Hepatocyte (in vitro differentiated cells): ENCODE results near the gene PHF20. TPM values are rescaled to one million over a fixed set of nuclear protein-coding genes. Genes with fewer than 3 reads are reported as not detected.
"Not testable (repeated sequence)": the region's sequence is repeated elsewhere in the genome, so short reads cannot be mapped to it uniquely, and the experiment has no call there.

ENCODE experiments used
- DNase-seq: peaks from one replicate; pipeline ENCODE4 v3.0.0-alpha.2; 2016; ENCODE audit warnings: low spot score
- H2AFZ ChIP-seq: fragments of 200-600 bp; sonication (generic); 2 replicates; pipeline ENCODE4 v1.6.0; 2016; ENCODE audit warnings: antibody characterized with exemption, mild to moderate bottlenecking
- H3K27ac ChIP-seq: fragments of 200-600 bp; sonication (generic); 2 replicates; pipeline ENCODE4 v1.5.1; 2016; ENCODE audit warnings: mild to moderate bottlenecking
- H3K27me3 ChIP-seq: fragments of 200-600 bp; sonication (generic); 2 replicates; pipeline ENCODE4 v1.6.1; 2016
- H3K36me3 ChIP-seq: fragments of 200-600 bp; sonication (generic); replicated peaks from 2 replicates; pipeline ENCODE4 v1.5.1; 2016; ENCODE audit warnings: low read depth; ENCODE audit not compliant: insufficient read depth
- H3K4me1 ChIP-seq: fragments of 200-600 bp; sonication (generic); 2 replicates; pipeline ENCODE4 v1.5.1; 2016; ENCODE audit warnings: mild to moderate bottlenecking, moderate library complexity; ENCODE audit not compliant: insufficient read depth
- H3K4me2 ChIP-seq: fragments of 200-600 bp; sonication (generic); 2 replicates; pipeline ENCODE4 v1.6.0; 2016
- H3K4me3 ChIP-seq: fragments of 200-600 bp; sonication (generic); 2 replicates; pipeline ENCODE4 v1.5.1; 2016; ENCODE audit warnings: mild to moderate bottlenecking
- H3K79me2 ChIP-seq: fragments of 200-600 bp; sonication (generic); 2 replicates; pipeline ENCODE4 v1.6.0; 2017; ENCODE audit warnings: mild to moderate bottlenecking
- H3K9me2 ChIP-seq: fragments of 200-600 bp; sonication (generic); replicated peaks from 2 replicates; pipeline ENCODE4 v1.6.0; 2017; ENCODE audit warnings: mild to moderate bottlenecking; ENCODE audit not compliant: insufficient read depth
- H3K9me3 ChIP-seq: fragments of 200-600 bp; sonication (generic); 2 replicates; pipeline ENCODE4 v1.5.1; 2016; ENCODE audit warnings: low read depth, mild to moderate bottlenecking
- H4K20me1 ChIP-seq: fragments of 200-600 bp; sonication (generic); 2 replicates; pipeline ENCODE4 v1.6.0; 2016; ENCODE audit warnings: mild to moderate bottlenecking; ENCODE audit not compliant: insufficient read depth, poor library complexity, severe bottlenecking
- CTCF ChIP-seq: fragments of 200-600 bp; sonication (generic); IDR thresholded peaks from 2 replicates; pipeline ENCODE4 v1.5.1; 2016; ENCODE audit warnings: antibody characterized with exemption, mild to moderate bottlenecking; ENCODE audit not compliant: poor library complexity
- EZH2 ChIP-seq: fragments of 200-600 bp; sonication (generic); IDR thresholded peaks from 2 replicates; pipeline ENCODE4 v1.6.1; 2016; ENCODE audit warnings: antibody characterized with exemption, mild to moderate bottlenecking, borderline replicate concordance
- EZH2phosphoT487 ChIP-seq: fragments of 200-600 bp; sonication (generic); IDR thresholded peaks from one replicate; pipeline ENCODE4 v1.6.1; 2018; ENCODE audit warnings: antibody characterized with exemption, mild to moderate bottlenecking, low read depth, moderate library complexity; ENCODE audit not compliant: unreplicated experiment, severe bottlenecking
- WGBS: methylation state at CpG from one replicate; pipeline ENCODE4 v1.1.6; 2016; ENCODE audit warnings: low lambda C conversion rate; ENCODE audit errors: missing lambda C conversion rate; 5-methylcytosine and 5-hydroxymethylcytosine counted together
- polyA plus RNA-seq: library from polyadenylated mRNA; unstranded; fragments of >200 nt; fragmentation: Nextera tagmentation; extraction: Ambion mirVana; gene quantifications from 2 replicates; pipeline ENCODE4 v1.2.1, GENCODE V29; 2016
- total RNA-seq: library from RNA; depleted of rRNA; stranded (reverse); fragments of >200 nt; gene quantifications from 2 replicates; pipeline ENCODE4 v1.2.3, GENCODE V29; 2014

PHF20 gene
- total and polyA plus RNA-seq, 2 experiments from 2014 or later = 24.0 to 24.2 TPM

GRCh38 chr20:35743693-35744491 is 27.9 kb upstream of the PHF20 start:
- Histone ChIP-seq H4K20me1 (peaks cover 25% of the 10 kb centered on the region), H3K36me3 (no peaks in the 10 kb centered on the region), H3K9me3 (no peaks in the 10 kb centered on the region), H3K79me2 (peaks cover 38% of the 10 kb centered on the region), H3K27me3 (no peaks in the 10 kb centered on the region), H3K4me3 (peak overlapping the region; percentile 19), H3K9me2 (no peaks in the 10 kb centered on the region), H3K4me1 (peaks cover 20% of the 10 kb centered on the region), H2AFZ (peak overlapping the region; percentile 52), H3K4me2 (peak overlapping the region; percentile 79), H3K27ac (peak overlapping the region; percentile 95)
- TF ChIP-seq CTCF (no peak), EZH2 (no peak), EZH2phosphoT487 (no peak)
- DNase-seq = no peak
- WGBS = 86% methylated on average over 15 of the region's 15 CpGs

GRCh38 chr20:35744492-35744841 is 27.3 kb upstream of the PHF20 start:
- H3K27me3 ChIP-seq, H2AFZ ChIP-seq, H3K9me2 ChIP-seq, H3K36me3 ChIP-seq, H3K4me3 ChIP-seq, DNase-seq, H3K9me3 ChIP-seq: not testable (repeated sequence)
- 93% methylated on average over 3 of the region's 3 CpGs for WGBS
- Histone ChIP-seq H3K79me2 (peaks cover 32% of the 10 kb centered on the region), H3K4me2 (peak overlapping the region; percentile 79), H3K4me1 (peaks cover 15% of the 10 kb centered on the region), H3K27ac (peak overlapping the region; percentile 95), H4K20me1 (peaks cover 19% of the 10 kb centered on the region)

- no peaks in the 10 kb centered on the region for H3K9me2 ChIP-seq
- no peak for DNase-seq
- H3K4me2 ChIP-seq = no peak overlapping the region
- no peaks in the 10 kb centered on the region for H3K79me2 ChIP-seq
- H3K4me3 ChIP-seq = no peak overlapping the region
- H4K20me1 ChIP-seq = no peaks in the 10 kb centered on the region
- no peaks in the 10 kb centered on the region for H3K36me3 ChIP-seq
- TF ChIP-seq CTCF = no peak
- no peak for TF ChIP-seq EZH2
- H3K27ac ChIP-seq = no peak overlapping the region
- H3K9me3 ChIP-seq = no peaks in the 10 kb centered on the region
- H2AFZ ChIP-seq = no peak overlapping the region
- no peaks in the 10 kb centered on the region for H3K4me1 ChIP-seq
- H3K27me3 ChIP-seq = no peaks in the 10 kb centered on the region
- 89% methylated on average over 2 of the region's 2 CpGs for WGBS
Observed at GRCh38 chr20:35750611-35751010, 21.2 kb upstream of the PHF20 start.

GRCh38 chr20:35756404-35756803 is 15.4 kb upstream of the PHF20 start:
- H3K4me3 ChIP-seq = no peak overlapping the region
- TF ChIP-seq EZH2phosphoT487 = no peak
- TF ChIP-seq EZH2 = no peak
- TF ChIP-seq CTCF = no peak
- H3K36me3 ChIP-seq = no peaks in the 10 kb centered on the region
- H3K4me2 ChIP-seq = no peak overlapping the region
- H3K27ac ChIP-seq = no peak overlapping the region
- H3K9me2 ChIP-seq = no peaks in the 10 kb centered on the region
- DNase-seq = no peak
- no peaks in the 10 kb centered on the region for H3K27me3 ChIP-seq
- no peaks in the 10 kb centered on the region for H3K79me2 ChIP-seq
- no peaks in the 10 kb centered on the region for H3K9me3 ChIP-seq
- no peak overlapping the region for H2AFZ ChIP-seq
- WGBS = 97% methylated on average over 4 of the region's 4 CpGs
- no peaks in the 10 kb centered on the region for H3K4me1 ChIP-seq
- no peaks in the 10 kb centered on the region for H4K20me1 ChIP-seq
